ENCODE results near the gene DGKG.

Gene DGKG

GRCh38 chr3:186369217-186369616 lies 7.2 kb upstream of the DGKG start:
- intact Hi-C loops (cut with DNase I) = no loop called here

GRCh38 chr3:186368717-186369116 lies 6.7 kb upstream of the DGKG start:
- intact Hi-C loops (cut with DNase I) = no loop called here

More at GRCh38 chr3:186369217-186369616, 7.2 kb upstream of the DGKG start:
- no peak for DNase-seq

GRCh38 chr3:186368176-186368575 lies 6.1 kb upstream of the DGKG start:
- DNase-seq = peak in 1 of 42 donors; percentile 20
- intact Hi-C loops (cut with DNase I) = no loop called here

More at GRCh38 chr3:186368717-186369116, 6.7 kb upstream of the DGKG start:
- DNase-seq = peak in 1 of 42 donors; percentile 40

- DNase-seq = no peak
- intact Hi-C loops (cut with DNase I) = no loop called here
Measured at GRCh38 chr3:186367631-186368030, 5.6 kb upstream of the DGKG start.

GRCh38 chr3:186366206-186366605 lies 4.2 kb upstream of the DGKG start:
- intact Hi-C loops (cut with DNase I) = no loop called here

GRCh38 chr3:186365202-186365974 lies 3.4 kb upstream of the DGKG start:
- intact Hi-C loops (cut with DNase I) = no loop called here

More at GRCh38 chr3:186366206-186366605, 4.2 kb upstream of the DGKG start:
- DNase-seq = no peak

GRCh38 chr3:186362988-186363387 lies 954 bp upstream of the DGKG start:
- intact Hi-C loops (cut with DNase I) = no loop called here

More at GRCh38 chr3:186365202-186365974, 3.4 kb upstream of the DGKG start:
- DNase-seq = peak in 18 of 42 donors; percentile 4 to 82 (median 28)

GRCh38 chr3:186362537-186362842 lies 456 bp upstream of the DGKG start:
- intact Hi-C loops (cut with DNase I) = no loop called here
- no peak for DNase-seq

More at GRCh38 chr3:186362988-186363387, 954 bp upstream of the DGKG start:
- peak in 1 of 42 donors; percentile 22 for DNase-seq

- intact Hi-C loops (cut with DNase I) = no loop called here
- peak in 4 of 42 donors; percentile 3 to 27 (median 12) for DNase-seq
Measured at GRCh38 chr3:186361246-186361761, 730 bp downstream of the DGKG start.

GRCh38 chr3:186360779-186361178 lies 1.3 kb downstream of the DGKG start:
- peak in 32 of 42 donors; percentile 9 to 62 (median 32) for DNase-seq
- intact Hi-C loops (cut with DNase I) = no loop called here

- intact Hi-C loops (cut with DNase I) = no loop called here
- no peak for DNase-seq
Measured at GRCh38 chr3:186359078-186359477, 3.0 kb downstream of the DGKG start.

- intact Hi-C loops (cut with DNase I) = no loop called here
- no peak for DNase-seq
Measured at GRCh38 chr3:186356152-186356551, 5.9 kb downstream of the DGKG start.

- DNase-seq = no peak
- intact Hi-C loops (cut with DNase I) = no loop called here
Measured at GRCh38 chr3:186354100-186354499, 7.9 kb downstream of the DGKG start.

GRCh38 chr3:186352369-186352768 lies 9.7 kb downstream of the DGKG start:
- no peak for DNase-seq
- intact Hi-C loops (cut with DNase I) = no loop called here

- intact Hi-C loops (cut with DNase I) = no loop called here
- DNase-seq = peak in 2 of 42 donors; percentile 16
Measured at GRCh38 chr3:186342197-186342596, 19.8 kb downstream of the DGKG start.

GRCh38 chr3:186340204-186340603 lies 21.8 kb downstream of the DGKG start:
- no peak for DNase-seq
- intact Hi-C loops (cut with DNase I) = no loop called here

GRCh38 chr3:186339180-186339918 lies 22.7 kb downstream of the DGKG start:
- no peak for DNase-seq
- intact Hi-C loops (cut with DNase I) = no loop called here

GRCh38 chr3:186333256-186333655 lies 28.8 kb downstream of the DGKG start:
- intact Hi-C loops (cut with DNase I) = no loop called here
- no peak for DNase-seq

GRCh38 chr3:186330772-186331460 lies 31.1 kb downstream of the DGKG start:
- intact Hi-C loops (cut with DNase I) = no loop called here
- DNase-seq = peak in 3 of 42 donors; percentile 12 to 25 (median 19)

- DNase-seq = no peak
- intact Hi-C loops (cut with DNase I) = no loop called here
Measured at GRCh38 chr3:186329589-186329988, 32.4 kb downstream of the DGKG start.
